ENCODE results near the gene SNAPC2.
"Not testable (repeated sequence)": the region's sequence is repeated elsewhere in the genome, so short reads cannot be mapped to it uniquely, and the experiment has no call there.

Gene SNAPC2

DNA sequence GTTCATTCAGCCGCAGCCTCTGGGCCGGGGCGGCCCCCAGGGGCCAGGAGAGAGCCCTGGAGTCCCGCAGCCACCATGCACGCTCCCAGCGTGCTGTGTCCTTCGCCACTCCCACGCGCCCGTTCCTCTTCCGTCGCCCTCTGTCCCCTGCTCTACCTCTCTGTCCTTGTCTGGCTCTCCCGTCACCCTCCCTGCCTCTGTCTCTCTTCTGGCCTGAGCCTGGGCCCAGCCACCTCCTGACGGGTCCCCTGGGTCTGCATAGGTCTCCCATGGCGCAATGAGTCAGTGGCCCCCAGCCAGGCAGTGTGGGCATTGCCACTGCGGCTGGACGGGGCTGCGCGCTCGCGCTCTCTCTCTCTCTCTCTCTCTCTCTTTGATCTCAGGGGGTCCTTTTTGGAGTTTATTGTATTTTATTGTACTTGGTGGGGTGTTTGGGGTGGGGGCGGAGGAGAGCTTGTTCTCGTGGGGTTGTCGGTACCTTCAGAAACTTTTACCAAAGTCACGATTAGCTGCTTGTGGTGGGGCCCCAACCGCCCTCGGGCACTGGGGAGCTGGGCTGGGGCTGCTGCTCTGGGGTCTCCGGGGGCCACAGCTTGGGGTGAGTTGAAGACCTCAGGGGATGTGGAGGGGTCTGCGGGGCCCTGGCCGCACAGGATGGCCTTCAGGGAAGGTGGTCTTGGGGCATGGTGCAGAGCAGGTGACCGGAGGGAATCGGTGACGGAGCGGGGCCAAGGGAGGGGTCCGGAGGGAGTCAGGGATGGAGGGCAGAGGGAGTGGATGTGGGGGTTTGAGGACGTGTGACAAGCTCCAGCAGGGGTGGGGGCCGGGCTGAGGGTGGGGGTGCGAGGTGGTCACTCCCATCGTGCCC, 7.2 kb upstream of the SNAPC2 start:
- Mint-ChIP-seq H3K36me3 (peaks cover 15% of the 10 kb centered on the region), H3K4me1 (peaks cover 9% of the 10 kb centered on the region), H3K9me3 (no peaks in the 10 kb centered on the region), H3K27ac (no peak overlapping the region), H3K27me3 (peaks cover 10% of the 10 kb centered on the region), H3K4me3 (no peak overlapping the region)

DNA sequence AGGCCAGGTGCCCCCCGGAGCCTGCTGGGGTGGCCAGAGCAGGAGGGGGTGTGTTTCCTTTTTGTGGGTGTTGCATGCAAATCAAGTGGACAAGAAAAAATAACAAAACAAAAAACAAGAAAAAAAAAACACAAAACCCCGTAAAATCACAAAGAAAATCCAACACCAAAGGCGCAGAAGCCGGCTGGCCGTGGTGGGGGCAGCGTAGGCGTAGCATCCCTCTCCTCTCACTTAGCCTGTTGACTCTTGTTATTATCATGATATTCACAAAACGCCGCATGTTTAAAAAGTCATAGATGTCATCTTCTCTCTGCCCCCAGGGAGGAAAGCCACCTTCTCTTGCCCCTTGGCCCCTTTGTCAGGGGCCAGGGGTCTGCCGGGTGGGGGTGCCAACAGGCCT, 6.5 kb upstream of the SNAPC2 start:
- peaks cover 15% of the 10 kb centered on the region for H3K36me3 Mint-ChIP-seq
- peaks cover 13% of the 10 kb centered on the region for H3K27me3 Mint-ChIP-seq
- H3K27ac Mint-ChIP-seq: no peak overlapping the region
- H3K4me3 Mint-ChIP-seq: no peak overlapping the region
- H3K4me1 Mint-ChIP-seq: peaks cover 14% of the 10 kb centered on the region
- H3K9me3 Mint-ChIP-seq: no peaks in the 10 kb centered on the region

DNA sequence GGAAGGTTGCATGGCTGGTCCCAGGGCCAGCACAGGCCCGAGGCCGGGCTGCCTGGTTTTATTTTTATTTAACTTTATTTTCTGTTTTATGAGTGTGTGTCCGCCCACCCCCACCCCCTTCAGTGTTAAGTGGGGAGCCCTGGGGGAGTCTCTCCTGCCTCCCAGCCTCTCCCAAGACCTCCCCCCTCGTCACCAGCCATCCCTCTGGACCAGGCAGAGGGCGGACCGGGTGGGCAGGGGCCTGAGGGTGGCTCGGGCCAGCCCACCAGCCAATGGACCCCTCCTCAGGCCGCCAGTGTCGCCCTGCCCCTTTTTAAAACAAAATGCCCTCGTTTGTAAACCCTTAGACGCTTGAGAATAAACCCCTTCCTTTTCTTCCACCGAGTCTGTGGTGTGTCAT, 6.0 kb upstream of the SNAPC2 start:
- Mint-ChIP-seq H3K4me1 (peaks cover 14% of the 10 kb centered on the region), H3K27ac (no peak overlapping the region), H3K4me3 (no peak overlapping the region), H3K27me3 (peaks cover 13% of the 10 kb centered on the region), H3K36me3 (peaks cover 15% of the 10 kb centered on the region), H3K9me3 (no peaks in the 10 kb centered on the region)

DNA sequence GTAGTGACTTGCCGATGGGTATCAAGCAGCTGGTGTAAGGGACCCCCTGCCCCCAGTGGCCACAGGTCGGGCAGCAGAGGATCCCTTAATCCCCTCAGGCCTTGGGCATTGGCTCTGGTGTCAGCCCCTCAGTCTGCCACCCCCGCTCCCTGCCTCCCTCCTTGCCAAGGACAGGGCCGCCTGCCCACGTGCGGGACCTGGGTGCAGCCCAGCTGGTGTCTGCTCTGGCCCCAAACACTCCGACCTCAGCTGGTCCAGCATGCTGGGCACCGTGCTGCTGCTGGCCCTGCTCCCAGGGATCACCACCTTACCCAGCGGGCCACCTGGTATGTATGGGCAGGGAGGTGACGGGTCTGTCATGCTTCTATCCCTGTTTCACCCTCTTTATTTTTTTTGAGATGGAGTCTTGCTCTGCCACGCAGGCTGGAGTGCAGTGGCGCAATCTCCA, 5.5 kb upstream of the SNAPC2 start, which contains the start of gene TGFBR3L:
Gene TGFBR3L (plus strand): TSS at position 233 of the 448 bp plus-strand sequence.
- Mint-ChIP-seq H3K4me3 (peak within 1 kb of the TSS; percentile 57), H3K4me1 (peaks cover 16% of the 10 kb centered on the region), H3K27me3 (peaks cover 13% of the 10 kb centered on the region), H3K9me3 (no peaks in the 10 kb centered on the region), H3K36me3 (peaks cover 15% of the 10 kb centered on the region), H3K27ac (no peak within 1 kb of the TSS)

DNA sequence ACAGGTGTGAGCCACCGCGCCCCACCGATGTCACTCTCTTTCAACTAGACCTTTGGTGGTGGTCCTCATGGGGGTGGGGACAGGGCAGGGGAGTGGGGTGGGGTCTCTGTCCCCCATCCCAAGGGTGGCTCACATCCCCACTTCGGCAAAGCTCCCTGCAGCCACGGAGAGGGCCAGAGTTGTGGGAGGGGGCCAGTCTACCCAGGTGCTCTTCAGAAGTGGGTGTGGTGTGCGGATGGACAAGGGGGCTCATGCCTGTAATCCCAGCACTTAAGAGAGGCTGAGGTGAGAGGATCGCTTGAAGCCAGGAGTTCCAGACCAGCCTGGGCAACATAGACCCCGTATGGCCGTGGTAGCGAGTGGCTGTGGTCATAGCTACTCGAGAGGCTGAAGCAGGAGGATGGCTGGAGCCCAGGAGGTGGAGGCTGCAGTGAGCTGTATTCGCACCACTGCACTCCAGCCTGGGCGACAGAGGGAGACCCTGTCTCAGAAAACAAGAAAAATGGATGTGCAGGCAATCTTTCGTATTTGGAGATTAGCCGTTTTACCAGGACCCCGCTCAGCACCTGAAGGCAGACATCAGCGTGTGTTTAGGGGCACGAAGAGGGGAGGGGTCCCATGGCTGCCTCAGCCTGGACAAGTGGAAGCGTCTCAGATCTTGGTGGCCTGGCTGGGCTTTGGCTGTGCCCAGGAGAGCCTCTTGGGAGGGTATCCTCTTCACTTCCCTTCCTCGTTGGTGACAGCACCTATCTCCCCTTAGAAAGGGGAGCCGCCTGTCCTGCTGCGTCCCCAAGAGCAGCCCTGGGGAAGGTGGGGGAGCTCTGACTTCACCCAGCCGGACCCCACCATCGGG, 4.7 kb upstream of the SNAPC2 start:
- Mint-ChIP-seq H3K27me3 (peaks cover 16% of the 10 kb centered on the region), H3K36me3 (peaks cover 12% of the 10 kb centered on the region), H3K27ac (no peak overlapping the region), H3K4me3 (peak overlapping the region; percentile 57), H3K4me1 (peaks cover 22% of the 10 kb centered on the region), H3K9me3 (no peaks in the 10 kb centered on the region)

DNA sequence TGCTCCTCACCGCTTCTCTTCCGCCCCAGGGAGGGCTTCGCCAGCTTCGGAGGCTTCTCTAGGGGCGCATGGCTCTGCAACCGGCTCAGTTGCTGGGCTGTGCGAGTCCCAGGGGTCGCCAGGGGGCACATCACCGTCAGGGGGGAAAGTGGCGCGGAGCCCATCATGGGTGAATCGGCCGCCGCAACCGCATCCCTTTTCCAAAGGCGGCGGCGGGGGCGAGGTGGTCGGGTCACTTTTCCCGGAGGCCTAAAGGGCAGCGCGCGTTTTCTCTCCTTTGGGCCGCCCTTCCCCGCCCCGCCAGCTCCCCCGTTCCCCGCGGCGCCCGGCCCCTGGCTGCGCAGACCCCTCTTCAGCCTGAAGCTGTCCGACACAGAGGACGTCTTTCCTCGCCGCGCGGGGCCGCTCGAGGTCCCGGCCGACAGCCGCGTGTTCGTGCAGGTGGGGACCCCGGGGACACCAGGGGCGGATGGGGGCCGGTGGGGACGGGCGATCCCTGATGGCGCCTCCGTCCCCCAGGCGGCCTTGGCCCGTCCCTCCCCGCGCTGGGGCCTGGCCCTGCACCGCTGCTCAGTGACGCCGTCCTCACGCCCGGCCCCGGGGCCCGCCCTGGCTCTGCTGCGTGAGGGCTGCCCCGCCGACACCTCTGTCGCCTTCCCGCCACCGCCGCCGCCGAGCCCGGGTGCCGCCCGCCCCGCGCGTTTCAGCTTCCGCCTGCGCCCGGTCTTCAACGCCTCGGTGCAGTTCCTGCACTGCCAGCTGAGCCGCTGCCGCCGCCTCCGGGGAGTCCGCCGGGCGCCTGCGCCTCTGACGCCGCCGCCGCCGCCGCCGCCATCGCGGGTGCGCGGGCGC, 3.8 kb upstream of the SNAPC2 start:
- no peaks in the 10 kb centered on the region for H3K9me3 Mint-ChIP-seq
- H3K27ac Mint-ChIP-seq: no peak overlapping the region
- peaks cover 8% of the 10 kb centered on the region for H3K36me3 Mint-ChIP-seq
- peaks cover 29% of the 10 kb centered on the region for H3K4me1 Mint-ChIP-seq
- H3K27me3 Mint-ChIP-seq: peaks cover 16% of the 10 kb centered on the region
- peak overlapping the region; percentile 57 for H3K4me3 Mint-ChIP-seq

DNA sequence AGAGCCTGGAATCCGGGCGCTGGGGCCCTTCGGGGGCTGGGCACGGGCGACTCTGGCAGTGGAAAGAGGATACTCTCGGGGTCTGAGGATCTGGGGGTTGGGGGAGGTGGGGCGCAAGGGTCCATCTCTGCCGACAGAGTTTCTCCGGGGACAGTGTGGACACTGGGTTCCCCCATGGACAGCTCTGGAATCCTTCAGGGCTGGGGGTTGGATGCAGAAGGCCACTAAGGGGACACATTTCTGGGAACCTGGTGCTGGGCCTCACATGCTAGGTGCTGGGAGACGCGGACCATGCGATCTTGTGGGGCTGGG, 3.2 kb upstream of the SNAPC2 start:
- peaks cover 16% of the 10 kb centered on the region for H3K27me3 Mint-ChIP-seq
- H3K36me3 Mint-ChIP-seq: peaks cover 6% of the 10 kb centered on the region
- H3K4me1 Mint-ChIP-seq: peaks cover 31% of the 10 kb centered on the region
- no peaks in the 10 kb centered on the region for H3K9me3 Mint-ChIP-seq
- H3K27ac Mint-ChIP-seq: no peak overlapping the region
- H3K4me3 Mint-ChIP-seq: peak overlapping the region; percentile 79

DNA sequence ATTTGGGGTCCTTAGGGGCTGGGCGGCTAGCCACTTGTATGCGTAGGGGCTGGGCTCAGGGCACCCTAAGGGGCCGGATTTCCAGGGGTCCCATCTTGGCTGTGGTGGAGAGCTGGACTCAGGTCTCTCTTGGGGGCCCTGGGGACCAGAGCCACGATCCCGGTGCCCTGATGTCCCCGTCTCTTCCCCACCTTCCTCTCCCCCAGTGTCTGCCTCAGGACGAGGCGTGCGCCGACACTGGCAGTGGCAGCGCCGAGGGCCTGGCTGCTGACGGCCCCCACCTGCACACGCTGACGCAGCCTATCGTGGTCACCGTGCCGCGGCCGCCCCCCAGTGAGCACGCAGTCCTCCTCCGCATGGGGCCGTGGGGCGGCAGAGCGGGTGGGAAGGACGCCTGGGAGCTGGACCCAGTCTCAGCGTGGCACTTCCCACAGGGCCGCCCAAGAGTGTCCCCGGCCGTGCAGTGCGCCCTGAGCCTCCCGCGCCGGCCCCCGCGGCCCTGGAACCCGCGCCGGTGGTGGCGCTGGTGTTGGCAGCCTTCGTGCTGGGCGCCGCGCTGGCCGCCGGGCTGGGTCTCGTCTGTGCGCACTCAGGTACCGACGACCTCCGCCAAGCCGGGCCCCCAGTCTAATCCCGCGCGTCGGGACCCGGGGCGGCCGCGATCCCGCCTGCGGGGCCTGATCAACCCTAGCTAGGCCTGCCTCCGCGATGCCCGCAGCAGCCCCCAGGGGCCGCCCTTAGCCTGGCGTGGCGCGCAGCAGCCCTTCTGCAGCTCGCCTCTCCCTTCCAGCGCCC, 2.7 kb upstream of the SNAPC2 start:
- Mint-ChIP-seq H3K27me3 (peaks cover 16% of the 10 kb centered on the region), H3K4me3 (peak overlapping the region; percentile 79), H3K27ac (no peak overlapping the region), H3K4me1 (peaks cover 35% of the 10 kb centered on the region), H3K36me3 (peaks cover 4% of the 10 kb centered on the region), H3K9me3 (no peaks in the 10 kb centered on the region)

DNA sequence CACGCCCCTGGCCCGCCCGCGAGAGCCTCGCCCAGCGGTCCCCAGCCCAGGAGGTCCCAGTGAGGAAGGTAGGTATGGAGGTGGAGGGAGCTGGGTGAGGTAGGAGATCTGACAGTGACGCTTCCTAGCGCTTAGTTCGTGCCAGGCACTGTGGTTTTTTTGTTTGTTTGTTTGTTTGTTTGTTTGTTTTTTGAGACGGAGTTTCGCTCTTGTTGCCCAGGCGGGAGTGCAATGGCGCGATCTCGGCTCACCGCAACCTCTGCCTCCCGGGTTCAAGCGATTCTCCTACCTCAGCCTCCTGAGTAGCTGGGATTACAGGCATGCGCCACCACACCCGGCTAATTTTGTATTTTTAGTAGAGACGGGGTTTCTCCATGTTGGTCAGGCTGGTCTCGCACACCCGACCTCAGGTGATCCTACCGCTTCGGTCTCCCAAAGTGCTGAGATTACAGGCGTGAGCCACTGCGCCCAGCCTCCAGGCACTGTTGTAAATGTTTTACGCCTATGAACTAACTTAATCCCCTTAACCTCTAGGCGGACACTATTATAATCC, 2.0 kb upstream of the SNAPC2 start:
- not testable (repeated sequence) for H3K36me3 Mint-ChIP-seq, H3K27ac Mint-ChIP-seq, H3K9me3 Mint-ChIP-seq
- Mint-ChIP-seq H3K27me3 (peaks cover 16% of the 10 kb centered on the region), H3K4me3 (peak overlapping the region; percentile 49), H3K4me1 (peaks cover 35% of the 10 kb centered on the region)

DNA sequence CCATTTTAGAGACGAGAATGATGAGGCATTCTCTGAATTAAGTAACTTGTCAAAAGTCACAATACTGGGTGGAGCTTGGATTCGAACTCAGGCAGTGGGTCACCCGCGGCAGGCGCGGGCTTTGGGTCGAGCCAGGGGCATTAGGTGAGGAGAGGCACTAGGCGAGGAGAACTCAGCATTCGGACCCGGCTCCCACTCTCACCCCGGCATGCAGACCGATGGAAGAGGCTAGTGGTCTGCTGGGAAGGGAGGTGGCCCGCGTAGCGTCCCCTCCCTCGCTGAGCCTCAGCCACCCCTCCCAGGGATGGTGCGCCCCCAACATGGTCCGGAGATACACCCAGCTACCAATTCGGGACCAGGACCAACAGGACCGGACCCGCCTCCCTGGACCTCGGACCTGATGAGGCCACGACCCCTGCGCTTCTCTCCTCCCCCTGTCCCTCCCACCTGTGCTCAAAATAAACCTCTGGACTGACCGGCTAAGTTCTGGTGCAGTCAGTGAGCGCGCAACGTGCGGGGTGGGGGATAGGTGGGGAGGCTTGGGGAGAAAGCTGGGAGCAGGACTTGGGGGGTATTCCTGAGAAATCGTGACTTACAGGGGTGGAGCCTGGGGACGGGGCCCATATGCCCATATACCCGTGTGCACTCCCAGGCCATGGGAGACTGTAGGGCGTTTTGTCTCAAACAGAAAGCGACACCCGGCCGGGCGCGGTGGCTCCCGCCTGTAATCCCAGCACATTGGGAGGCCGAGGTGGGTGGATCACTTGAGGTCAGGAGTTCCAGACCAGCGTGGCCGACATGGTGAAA, 1.3 kb upstream of the SNAPC2 start:
- Mint-ChIP-seq H3K4me1 (peaks cover 35% of the 10 kb centered on the region), H3K4me3 (peak overlapping the region; percentile 49), H3K9me3 (no peaks in the 10 kb centered on the region), H3K27ac (no peak overlapping the region), H3K27me3 (peaks cover 16% of the 10 kb centered on the region), H3K36me3 (no peaks in the 10 kb centered on the region)

DNA sequence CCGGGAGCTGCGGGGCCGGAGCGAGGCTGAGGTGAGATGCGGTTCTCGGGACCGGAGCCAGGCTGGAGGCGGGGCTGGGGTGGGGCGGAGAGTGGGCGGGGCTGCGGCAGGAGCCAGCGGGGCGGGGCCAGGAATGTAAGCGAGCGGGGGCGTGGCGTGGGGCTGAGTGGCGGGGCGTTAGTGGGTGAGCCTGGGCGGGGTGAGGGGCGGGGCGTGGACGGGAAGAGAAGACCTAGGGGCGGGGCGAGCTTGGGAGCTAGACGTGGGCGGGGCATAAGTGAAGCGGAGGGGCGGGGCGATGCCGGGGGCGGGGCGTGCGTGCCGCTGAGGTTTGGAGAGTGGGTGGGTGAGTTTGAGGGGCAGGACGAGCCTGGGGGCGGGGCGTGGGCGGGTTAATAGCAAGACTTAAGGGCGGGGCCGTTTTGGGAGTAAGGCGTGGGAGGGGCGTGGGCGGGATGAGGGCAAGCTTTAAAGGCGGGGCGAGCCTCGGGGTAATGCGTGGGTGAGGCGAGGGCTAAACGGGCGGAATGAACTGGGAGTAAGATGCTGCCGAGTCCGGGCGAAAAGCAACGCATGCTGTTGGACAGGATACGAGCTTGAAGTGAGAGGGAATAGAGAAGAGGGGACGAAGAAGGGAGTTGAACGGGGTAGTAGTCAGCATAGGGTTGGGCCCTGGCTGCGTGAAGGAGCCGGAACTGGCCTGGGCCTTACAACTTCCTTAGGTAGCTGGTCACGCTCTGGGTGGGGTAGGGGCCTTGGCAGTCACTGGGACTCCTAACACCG, 572 bp downstream of the SNAPC2 start:
- peak overlapping the region; percentile 66 for H3K27ac Mint-ChIP-seq
- H3K9me3 Mint-ChIP-seq: no peaks in the 10 kb centered on the region
- peaks cover 35% of the 10 kb centered on the region for H3K4me1 Mint-ChIP-seq
- H3K4me3 Mint-ChIP-seq: peak overlapping the region; percentile 89
- H3K27me3 Mint-ChIP-seq: peaks cover 11% of the 10 kb centered on the region
- no peaks in the 10 kb centered on the region for H3K36me3 Mint-ChIP-seq

DNA sequence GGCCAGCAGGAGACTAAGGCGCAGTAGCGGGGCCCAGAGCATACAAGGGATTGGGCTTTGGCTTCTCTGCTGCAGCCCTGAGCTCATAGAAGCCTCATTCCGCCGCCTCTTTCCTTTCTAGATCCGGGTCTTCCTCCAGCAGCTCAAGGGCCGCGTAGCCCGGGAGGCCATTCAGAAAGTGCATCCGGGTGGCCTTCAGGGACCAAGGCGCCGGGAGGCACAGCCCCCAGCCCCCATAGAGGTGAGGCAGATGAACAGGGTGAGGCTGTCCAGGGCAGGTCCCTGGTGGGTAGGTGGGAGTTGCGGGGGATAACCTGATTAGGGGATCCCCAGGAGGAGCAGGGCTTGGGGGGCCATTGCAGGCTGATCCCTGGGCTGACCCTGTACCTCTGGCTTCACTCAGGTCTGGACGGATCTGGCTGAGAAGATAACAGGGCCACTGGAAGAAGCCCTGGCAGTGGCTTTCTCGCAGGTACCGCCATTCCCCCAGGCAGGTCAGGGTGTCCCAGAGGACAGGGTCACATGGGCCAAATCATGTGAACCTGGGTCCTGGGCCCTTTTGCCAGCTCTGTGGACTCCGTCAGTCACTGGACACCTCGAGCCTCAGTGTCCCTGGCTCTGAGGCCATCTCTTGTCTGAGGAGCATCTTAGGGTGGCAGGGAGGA, 1.3 kb downstream of the SNAPC2 start:
- H3K4me1 Mint-ChIP-seq: peaks cover 37% of the 10 kb centered on the region

More for the DNA sequence above, 1.3 kb downstream of the SNAPC2 start:
- peak overlapping the region; percentile 66 for H3K27ac Mint-ChIP-seq
- peak overlapping the region; percentile 89 for H3K4me3 Mint-ChIP-seq
- H3K36me3 Mint-ChIP-seq: no peaks in the 10 kb centered on the region
- H3K27me3 Mint-ChIP-seq: peaks cover 8% of the 10 kb centered on the region
- H3K9me3 Mint-ChIP-seq: no peaks in the 10 kb centered on the region
